HepG2 (cell line): ENCODE results near the gene CAPS. TPM values are rescaled to one million over a fixed set of nuclear protein-coding genes. Genes with fewer than 3 reads are reported as not detected.

ENCODE experiments used
- ATAC-seq: fragments of 200-7000 bp; cut with Tn5 transposase; 3 replicates; pipeline ENCODE4 v1.9.1; 2020; ENCODE audit warnings: mild to moderate bottlenecking, moderate library complexity
- BruUV-seq: library from RNA; stranded (reverse); fragments of 400-500 nt; replicated peaks from 2 replicates; lab custom pipeline; 2021; lab: Mats Ljungman, UMichigan
- CTCF ChIA-PET: fragments of 300-600 bp; formaldehyde crosslinking; extraction: SDS; loops from one replicate; lab custom pipeline; 2021; ENCODE audit warnings: low total read pairs, inconsistent platforms, low intra/inter-chr PET ratio; lab: Yijun Ruan, JAX
- POLR2A ChIA-PET: fragments of 350-600 bp; sonication (Branson Sonifier 250); formaldehyde crosslinking; loops from one replicate; lab custom pipeline; 2020; ENCODE audit warnings: antibody characterized with exemption, inconsistent platforms; lab: Yijun Ruan, JAX
- DNase-seq: peaks from one replicate; pipeline ENCODE4 v3.0.0-alpha.2; 2015; ENCODE audit warnings: low spot score
- FAIRE-seq: peaks from 3 replicates; lab custom pipeline; 2011; peaks lifted over from hg19 to GRCh38; lab: Jason Lieb, UNC
- H2AFZ ChIP-seq: one replicate; pipeline ENCODE4 v1.6.1; 2011; ENCODE audit warnings: low read length, inconsistent platforms
- H3K27ac ChIP-seq: fragments of 300-600 bp; 3 replicates; pipeline ENCODE4 v1.8.0; 2011; ENCODE audit warnings: mixed run types, mild to moderate bottlenecking, mixed read lengths, low read length, inconsistent platforms; ENCODE audit not compliant: insufficient read depth; ENCODE audit errors: extremely low read length
- H3K27me3 ChIP-seq, 2 experiments: fragments of 200-600 bp in 1 of 2; 2 replicates in 1 of 2; 3 replicates in 1 of 2; pipeline versions ENCODE4 v1.6.0 to v1.8.0; 2011; ENCODE audit warnings: low read length in 2 of 2, mild to moderate bottlenecking in 2 of 2, moderate library complexity in 2 of 2, inconsistent platforms in 1 of 2; ENCODE audit not compliant: insufficient read depth in 2 of 2, control insufficient read depth in 1 of 2
- H3K36me3 ChIP-seq, 2 experiments: fragments of 200-600 bp in 1 of 2; replicated peaks in 1 of 2; 2 replicates in 1 of 2; 3 replicates in 1 of 2; pipeline versions ENCODE4 v1.5.1 to v1.8.0; 2011; ENCODE audit warnings: low read length in 2 of 2, inconsistent platforms in 1 of 2; ENCODE audit not compliant: insufficient read depth in 2 of 2, control insufficient read depth in 1 of 2
- H3K4me1 ChIP-seq: 2 replicates; pipeline ENCODE4 v1.5.1; 2012; ENCODE audit warnings: low read length, inconsistent platforms; ENCODE audit not compliant: insufficient read depth
- H3K4me2 ChIP-seq: 2 replicates; pipeline ENCODE4 v1.6.0; 2011; ENCODE audit warnings: low read depth, low read length, inconsistent platforms
- H3K4me3 ChIP-seq, 3 experiments: fragments of 200-600 bp in 1 of 3; sonication (generic), shearing (Covaris generic) in 1 of 3; replicated peaks in 1 of 3; 2 replicates each; pipeline ENCODE4 v1.5.1; 2011 to 2016; ENCODE audit warnings: low read length in 3 of 3, inconsistent platforms in 2 of 3, low read depth in 2 of 3, mild to moderate bottlenecking in 2 of 3, control low read depth in 1 of 3, mixed read lengths in 1 of 3; ENCODE audit not compliant: insufficient read depth in 1 of 3
- H3K79me2 ChIP-seq: one replicate; pipeline ENCODE4 v1.6.1; 2011; ENCODE audit warnings: low read length, inconsistent platforms; ENCODE audit not compliant: insufficient read depth
- H3K9ac ChIP-seq: 2 replicates; pipeline ENCODE4 v1.6.0; 2011; ENCODE audit warnings: mild to moderate bottlenecking, low read depth, low read length, inconsistent platforms; ENCODE audit not compliant: insufficient read depth
- H3K9me3 ChIP-seq: 2 replicates; pipeline ENCODE4 v1.5.1; 2012; ENCODE audit warnings: mild to moderate bottlenecking, low read length
- H4K20me1 ChIP-seq: 2 replicates; pipeline ENCODE4 v1.6.0; 2011; ENCODE audit warnings: inconsistent platforms, mild to moderate bottlenecking, low read length, moderate library complexity; ENCODE audit not compliant: insufficient read depth
- AGO2 ChIP-seq: fragments of 200-400 bp; formaldehyde crosslinking; optimal IDR thresholded peaks from 2 replicates; pipeline ENCODE3; 2017; ENCODE audit warnings: mild to moderate bottlenecking, low read depth, low read length, moderate library complexity
- ATF1 ChIP-seq: IDR thresholded peaks from 2 replicates; pipeline ENCODE4 v1.6.1; 2016; ENCODE audit warnings: mild to moderate bottlenecking, control low read depth
- HNRNPL ChIP-seq: fragments of 200-400 bp; formaldehyde crosslinking; IDR thresholded peaks from 2 replicates; pipeline ENCODE4 v1.6.1; 2017; ENCODE audit warnings: mild to moderate bottlenecking, low read depth, low read length
- RFX5 ChIP-seq: IDR thresholded peaks from 2 replicates; pipeline ENCODE4 v1.6.1; 2011; ENCODE audit warnings: low read depth, low read length, improper control_type of control experiment
- ZNF138 ChIP-seq: sonication (generic); formaldehyde crosslinking; IDR thresholded peaks from 2 replicates; pipeline ENCODE4 v1.5.0; 2020; ENCODE audit warnings: mild to moderate bottlenecking, low read depth, missing genetic modification reagents
- ZNF883 ChIP-seq: sonication (generic); formaldehyde crosslinking; IDR thresholded peaks from 2 replicates; pipeline ENCODE4 v1.5.1; 2020; ENCODE audit warnings: mild to moderate bottlenecking, missing genetic modification reagents; ENCODE audit errors: not compliant biosample characterization
- WGBS: methylation state at CpG from one replicate; pipeline ENCODE4 v1.1.6; 2017; ENCODE audit warnings: low lambda C conversion rate; 5-methylcytosine and 5-hydroxymethylcytosine counted together
- in situ Hi-C: cut with HindIII; loops from 2 replicates; pipeline ENCODE4 v1.10.0; 2017; ENCODE audit warnings: low pct_unique_long_range_greater_than_20kb; ENCODE audit not compliant: extremely low pct_ligation_motif_present
- intact Hi-C: fragments of 100-400 bp; cut with micrococcal nuclease; formaldehyde crosslinking; loops from one replicate; pipeline ENCODE4 v1.10.0; 2022; ENCODE audit not compliant: unreplicated experiment
- polyA plus RNA-seq, 8 experiments: library from polyadenylated mRNA; depleted of rRNA in 3 of 8; stranded (reverse) in 7 of 8; unstranded in 1 of 8; fragments of >200 nt; fragmentation: Illumina TruSeq in 4 of 8; extraction: Trizol in 4 of 8; gene quantifications; 2 replicates each; pipeline versions ENCODE4 v1.2.1 to v1.2.3, GENCODE V29; 2011 to 2016; ENCODE audit warnings: low read depth in 4 of 8, missing spikeins in 1 of 8, mixed read lengths in 1 of 8; ENCODE audit not compliant: insufficient read depth in 1 of 8
- total RNA-seq, 5 experiments: library from RNA; depleted of rRNA; stranded (reverse); fragments of >200 nt; fragmentation: Illumina TruSeq; extraction: Trizol; gene quantifications; 2 replicates each; pipeline ENCODE4 v1.2.3, GENCODE V29; 2016; ENCODE audit warnings: low read depth in 1 of 5
- TF ChIP-seq, protein P1 (sequence below): sonication (generic); formaldehyde crosslinking; IDR thresholded peaks from 2 replicates; pipeline ENCODE4 v1.8.1; 2023; ENCODE audit warnings: mild to moderate bottlenecking, missing genetic modification reagents
- TF ChIP-seq, protein P2 (sequence below), 2 experiments: sonication (generic) in 1 of 2; formaldehyde crosslinking in 1 of 2; IDR thresholded peaks; 2 replicates each; pipeline versions ENCODE4 v1.6.1 to v1.9.0; 2014 to 2022; ENCODE audit warnings: antibody characterized with exemption in 1 of 2, borderline replicate concordance in 1 of 2, inconsistent platforms in 1 of 2, low read depth in 1 of 2, missing genetic modification reagents in 1 of 2

CAPS gene
- total and polyA plus RNA-seq, 2 of the 13 experiments (the other 11 are each of a cell fraction or from before 2014, with no cell fraction given): 3.1 TPM

DNA sequence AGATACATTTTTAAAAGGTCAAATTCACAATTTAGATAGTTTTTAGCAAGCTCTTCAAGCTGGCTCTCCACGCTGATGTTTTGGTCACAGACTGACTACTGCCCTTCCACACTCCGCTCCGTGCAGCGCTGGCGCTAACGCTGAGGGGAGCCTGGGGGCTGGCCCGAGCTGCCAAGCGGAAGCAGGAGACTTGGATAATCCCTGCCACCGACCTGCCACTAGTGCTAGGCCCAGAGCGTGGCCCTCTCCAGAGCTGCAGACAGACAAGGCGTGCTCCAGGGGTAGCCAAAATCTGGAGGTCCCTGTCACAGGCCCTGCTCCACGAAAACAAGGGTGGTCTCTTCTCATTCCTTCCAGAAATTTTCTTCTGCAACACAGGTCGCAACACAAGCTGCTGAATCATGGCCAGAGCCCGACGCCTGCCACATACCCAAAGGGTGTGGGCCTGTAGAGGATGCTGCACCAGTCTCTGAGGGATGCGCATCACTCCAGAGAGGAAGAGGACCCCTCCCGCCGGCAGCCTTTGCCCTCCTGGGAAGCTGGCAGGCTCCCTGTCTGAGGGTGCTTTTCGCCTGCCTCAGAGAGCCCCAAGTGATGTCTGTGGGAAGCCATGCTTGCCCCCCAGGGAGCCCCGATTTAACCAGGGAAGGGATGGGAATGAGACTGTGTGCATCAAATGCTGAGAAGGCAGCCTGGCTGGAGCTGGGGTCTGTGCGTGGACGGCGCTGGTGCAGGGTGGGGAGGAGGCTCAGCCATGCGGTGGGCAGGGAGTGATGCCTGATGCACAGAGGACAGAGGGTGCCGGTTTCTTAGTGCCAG is 21.6 kb downstream of the CAPS start:
- no peak overlapping the region for H2AFZ ChIP-seq
- H4K20me1 ChIP-seq: peaks cover 48% of the 10 kb centered on the region; the same call in 1 of the 2 replicates
- no peaks in the 10 kb centered on the region for H3K9me3 ChIP-seq
- 97% methylated on average over 18 of the region's 25 CpGs for WGBS
- H3K27me3 ChIP-seq: no peaks in the 10 kb centered on the region
- no peak overlapping the region for H3K4me3 ChIP-seq
- H3K79me2 ChIP-seq: peaks cover 41% of the 10 kb centered on the region
- BruUV-seq: no TSS peak
- no peak overlapping the region for H3K27ac ChIP-seq
- POLR2A ChIA-PET: no interaction called here
- peaks cover 51 to 88% of the 10 kb centered on the region in 2 experiments for H3K36me3 ChIP-seq
- DNase-seq (no peak), ATAC-seq (no peak)
- no peak overlapping the region for H3K9ac ChIP-seq
- H3K4me1 ChIP-seq: no peaks in the 10 kb centered on the region
- intact Hi-C loops: no loop called here
- CTCF ChIA-PET: no interaction called here
- TF ChIP-seq RFX5 (no peak), ZNF883 (CRISPR knock-in tag) (peak; percentile 17), HNRNPL (no peak), AGO2 (peak; percentile 62), ATF1 (CRISPR knock-in tag) (no peak), ZNF138 (CRISPR knock-in tag) (no peak)
- TF ChIP-seq, protein P1, sequence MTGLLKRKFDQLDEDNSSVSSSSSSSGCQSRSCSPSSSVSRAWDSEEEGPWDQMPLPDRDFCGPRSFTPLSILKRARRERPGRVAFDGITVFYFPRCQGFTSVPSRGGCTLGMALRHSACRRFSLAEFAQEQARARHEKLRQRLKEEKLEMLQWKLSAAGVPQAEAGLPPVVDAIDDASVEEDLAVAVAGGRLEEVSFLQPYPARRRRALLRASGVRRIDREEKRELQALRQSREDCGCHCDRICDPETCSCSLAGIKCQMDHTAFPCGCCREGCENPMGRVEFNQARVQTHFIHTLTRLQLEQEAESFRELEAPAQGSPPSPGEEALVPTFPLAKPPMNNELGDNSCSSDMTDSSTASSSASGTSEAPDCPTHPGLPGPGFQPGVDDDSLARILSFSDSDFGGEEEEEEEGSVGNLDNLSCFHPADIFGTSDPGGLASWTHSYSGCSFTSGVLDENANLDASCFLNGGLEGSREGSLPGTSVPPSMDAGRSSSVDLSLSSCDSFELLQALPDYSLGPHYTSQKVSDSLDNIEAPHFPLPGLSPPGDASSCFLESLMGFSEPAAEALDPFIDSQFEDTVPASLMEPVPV (CRISPR knock-in tag): no peak
- TF ChIP-seq, protein P2, sequence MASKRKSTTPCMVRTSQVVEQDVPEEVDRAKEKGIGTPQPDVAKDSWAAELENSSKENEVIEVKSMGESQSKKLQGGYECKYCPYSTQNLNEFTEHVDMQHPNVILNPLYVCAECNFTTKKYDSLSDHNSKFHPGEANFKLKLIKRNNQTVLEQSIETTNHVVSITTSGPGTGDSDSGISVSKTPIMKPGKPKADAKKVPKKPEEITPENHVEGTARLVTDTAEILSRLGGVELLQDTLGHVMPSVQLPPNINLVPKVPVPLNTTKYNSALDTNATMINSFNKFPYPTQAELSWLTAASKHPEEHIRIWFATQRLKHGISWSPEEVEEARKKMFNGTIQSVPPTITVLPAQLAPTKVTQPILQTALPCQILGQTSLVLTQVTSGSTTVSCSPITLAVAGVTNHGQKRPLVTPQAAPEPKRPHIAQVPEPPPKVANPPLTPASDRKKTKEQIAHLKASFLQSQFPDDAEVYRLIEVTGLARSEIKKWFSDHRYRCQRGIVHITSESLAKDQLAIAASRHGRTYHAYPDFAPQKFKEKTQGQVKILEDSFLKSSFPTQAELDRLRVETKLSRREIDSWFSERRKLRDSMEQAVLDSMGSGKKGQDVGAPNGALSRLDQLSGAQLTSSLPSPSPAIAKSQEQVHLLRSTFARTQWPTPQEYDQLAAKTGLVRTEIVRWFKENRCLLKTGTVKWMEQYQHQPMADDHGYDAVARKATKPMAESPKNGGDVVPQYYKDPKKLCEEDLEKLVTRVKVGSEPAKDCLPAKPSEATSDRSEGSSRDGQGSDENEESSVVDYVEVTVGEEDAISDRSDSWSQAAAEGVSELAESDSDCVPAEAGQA (IDR thresholded peaks at IDR 0.05; ENCODE audit: low read depth): no peak
- TF ChIP-seq, protein P2 (CRISPR knock-in tag; IDR thresholded peaks at IDR 0.05; ENCODE audit: borderline replicate concordance): no peak
- TF ChIP-seq, all 625 proteins: peak for 2
- H3K4me2 ChIP-seq: no peak overlapping the region
- no peak for FAIRE-seq
- in situ Hi-C loops: no loop called here
